ENCODE measurements around the gene LGALS12.
"Not testable (repeated sequence)": the region's sequence is repeated elsewhere in the genome, so short reads cannot be mapped to it uniquely, and the experiment has no call there.

DNA sequence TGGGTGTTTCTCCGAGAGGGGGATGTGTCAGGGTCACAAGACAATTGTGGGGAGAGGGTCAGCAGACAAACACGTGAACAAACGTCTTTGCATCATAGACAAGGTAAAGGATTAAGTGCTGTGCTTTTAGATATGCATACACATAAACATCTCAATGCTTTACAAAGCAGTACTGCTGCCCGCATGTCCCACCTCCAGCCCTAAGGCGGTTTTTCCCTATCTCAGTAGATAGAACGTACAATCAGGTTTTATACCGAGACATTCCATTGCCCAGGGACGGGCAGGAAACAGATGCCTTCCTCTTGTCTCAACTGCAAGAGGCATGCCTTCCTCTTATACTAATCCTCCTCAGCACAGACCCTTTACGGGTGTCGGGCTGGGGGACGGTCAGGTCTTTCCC, 22.3 kb downstream of the LGALS12 start:
- TF ChIP-seq EZH2 (IDR thresholded peaks at IDR 0.05; ENCODE audit: low read length, missing control alignments), result not testable (repeated sequence)
- TF ChIP-seq, protein P1, sequence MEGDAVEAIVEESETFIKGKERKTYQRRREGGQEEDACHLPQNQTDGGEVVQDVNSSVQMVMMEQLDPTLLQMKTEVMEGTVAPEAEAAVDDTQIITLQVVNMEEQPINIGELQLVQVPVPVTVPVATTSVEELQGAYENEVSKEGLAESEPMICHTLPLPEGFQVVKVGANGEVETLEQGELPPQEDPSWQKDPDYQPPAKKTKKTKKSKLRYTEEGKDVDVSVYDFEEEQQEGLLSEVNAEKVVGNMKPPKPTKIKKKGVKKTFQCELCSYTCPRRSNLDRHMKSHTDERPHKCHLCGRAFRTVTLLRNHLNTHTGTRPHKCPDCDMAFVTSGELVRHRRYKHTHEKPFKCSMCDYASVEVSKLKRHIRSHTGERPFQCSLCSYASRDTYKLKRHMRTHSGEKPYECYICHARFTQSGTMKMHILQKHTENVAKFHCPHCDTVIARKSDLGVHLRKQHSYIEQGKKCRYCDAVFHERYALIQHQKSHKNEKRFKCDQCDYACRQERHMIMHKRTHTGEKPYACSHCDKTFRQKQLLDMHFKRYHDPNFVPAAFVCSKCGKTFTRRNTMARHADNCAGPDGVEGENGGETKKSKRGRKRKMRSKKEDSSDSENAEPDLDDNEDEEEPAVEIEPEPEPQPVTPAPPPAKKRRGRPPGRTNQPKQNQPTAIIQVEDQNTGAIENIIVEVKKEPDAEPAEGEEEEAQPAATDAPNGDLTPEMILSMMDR (conservative IDR thresholded peaks at IDR 0.05 in 1 of 2, IDR thresholded peaks at IDR 0.05 in 1 of 2; ENCODE audit: low read depth in 1 of 2, low read length in 2 of 2), result not testable (repeated sequence)

Data from fibroblast of lung (primary cell).